K562 (cell line): ENCODE measurements around the gene NELFA. TPM values are rescaled to one million over a fixed set of nuclear protein-coding genes. Genes with fewer than 3 reads are reported as not detected.

Experiments used
- E2F3 ChIP-seq: fragments of 250-450 bp; sonication (Bioruptor Pico); IDR thresholded peaks from 2 replicates; pipeline ENCODE4 v1.4.0; 2020; ENCODE audit warnings: mild to moderate bottlenecking
- FOXM1 ChIP-seq, 2 experiments: fragments of 450-650 bp in 1 of 2; sonication (generic) in 1 of 2; formaldehyde crosslinking in 1 of 2; IDR thresholded peaks; 2 replicates each; pipeline versions ENCODE4 v1.6.1 to v1.9.0; 2017 to 2022; ENCODE audit warnings: low read depth in 2 of 2, mild to moderate bottlenecking in 2 of 2, missing genetic modification reagents in 1 of 2, moderate library complexity in 1 of 2
- MAFG ChIP-seq: fragments of 450-650 bp; conservative IDR thresholded peaks from 2 replicates; pipeline ENCODE4 v1.6.1; 2016; ENCODE audit warnings: missing genetic modification characterization, missing compliant biosample characterization
- NEUROD1 ChIP-seq: fragments of 150-350 bp; IDR thresholded peaks from 2 replicates; pipeline ENCODE4 v1.6.1; 2014; ENCODE audit warnings: borderline replicate concordance, low read length, low read depth; ENCODE audit not compliant: partially characterized antibody
- NR1H2 ChIP-seq: sonication (generic); formaldehyde crosslinking; IDR thresholded peaks from 2 replicates; pipeline ENCODE4 v1.4.0; 2020; ENCODE audit warnings: mild to moderate bottlenecking, missing genetic modification reagents
- SAP30 ChIP-seq: fragments of 200-600 bp; sonication (generic); IDR thresholded peaks from 2 replicates; pipeline ENCODE4 v1.6.1; 2012; ENCODE audit warnings: borderline replicate concordance, low read depth, mild to moderate bottlenecking, moderate library complexity, low read length, control low read depth, inconsistent platforms; ENCODE audit not compliant: insufficient read depth, poor library complexity, severe bottlenecking
- TFAM ChIP-seq: fragments of 250-450 bp; sonication (Bioruptor Pico); conservative IDR thresholded peaks from 2 replicates; pipeline ENCODE4 v1.5.0; 2021; ENCODE audit warnings: mild to moderate bottlenecking, moderate library complexity
- ZC3H11A ChIP-seq: IDR thresholded peaks from 2 replicates; pipeline ENCODE4 v1.6.1; 2012; ENCODE audit warnings: low read depth, low read length, improper control_type of control experiment
- ZKSCAN1 ChIP-seq: fragments of 150-350 bp; IDR thresholded peaks from 2 replicates; pipeline ENCODE4 v1.6.1; 2016; ENCODE audit warnings: low read depth, low read length
- ZNF584 ChIP-seq: fragments of 200-800 bp; sonication (Bioruptor generic); IDR thresholded peaks from 2 replicates; pipeline ENCODE4 v1.6.1; 2016; ENCODE audit warnings: low read depth, mild to moderate bottlenecking, missing genetic modification characterization, missing compliant biosample characterization
- polyA plus RNA-seq, 8 experiments: library from polyadenylated mRNA; depleted of rRNA in 4 of 8; stranded (reverse) in 5 of 8; unstranded in 3 of 8; fragments of >200 nt; fragmentation: Nextera tagmentation in 2 of 8; fragmentation: Illumina TruSeq in 1 of 8; extraction: Ambion mirVana in 2 of 8; extraction: Trizol in 1 of 8; gene quantifications; 2 replicates each; pipeline versions ENCODE4 v1.2.1 to v1.2.3, GENCODE V29; 2011 to 2014; ENCODE audit warnings: inconsistent platforms in 1 of 8, missing spikeins in 1 of 8
- total RNA-seq, 7 experiments: library from RNA; depleted of rRNA in 6 of 7; stranded (reverse); fragments of >200 nt in 6 of 7; fragmentation: Illumina TruSeq in 2 of 7; extraction: Trizol in 2 of 7; gene quantifications; 2 replicates each; pipeline versions ENCODE4 v1.2.1 to v1.2.3, GENCODE V29; 2011 to 2021; ENCODE audit warnings: low replicate concordance in 1 of 7
- TF ChIP-seq, protein P1 (sequence below): fragments of 450-650 bp; formaldehyde crosslinking; IDR thresholded peaks from 2 replicates; pipeline ENCODE4 v1.4.0; 2020; ENCODE audit warnings: mild to moderate bottlenecking, moderate library complexity
- TF ChIP-seq, protein P2 (sequence below), 2 experiments: fragments of 450-650 bp; IDR thresholded peaks; 2 replicates each; pipeline ENCODE4 v1.6.1; 2018; ENCODE audit warnings: mild to moderate bottlenecking in 2 of 2, low read depth in 1 of 2; ENCODE audit not compliant: partially characterized antibody in 2 of 2
- TF ChIP-seq, protein P3 (sequence below): fragments of 450-650 bp; IDR thresholded peaks from one replicate; pipeline ENCODE4 v1.6.1; 2018; ENCODE audit warnings: mild to moderate bottlenecking, moderate library complexity; ENCODE audit not compliant: partially characterized antibody
- TF ChIP-seq, protein P4 (sequence below): sonication (generic); formaldehyde crosslinking; IDR thresholded peaks from 2 replicates; pipeline ENCODE4 v1.8.1; 2023; ENCODE audit warnings: missing genetic modification reagents, mild to moderate bottlenecking, borderline replicate concordance

The NELFA gene
- total and polyA plus RNA-seq, 9 of the 15 experiments (the other 6 are each of a cell fraction or from before 2014, with no cell fraction given) = 0.76 to 59.6 (median 14.8) TPM

DNA sequence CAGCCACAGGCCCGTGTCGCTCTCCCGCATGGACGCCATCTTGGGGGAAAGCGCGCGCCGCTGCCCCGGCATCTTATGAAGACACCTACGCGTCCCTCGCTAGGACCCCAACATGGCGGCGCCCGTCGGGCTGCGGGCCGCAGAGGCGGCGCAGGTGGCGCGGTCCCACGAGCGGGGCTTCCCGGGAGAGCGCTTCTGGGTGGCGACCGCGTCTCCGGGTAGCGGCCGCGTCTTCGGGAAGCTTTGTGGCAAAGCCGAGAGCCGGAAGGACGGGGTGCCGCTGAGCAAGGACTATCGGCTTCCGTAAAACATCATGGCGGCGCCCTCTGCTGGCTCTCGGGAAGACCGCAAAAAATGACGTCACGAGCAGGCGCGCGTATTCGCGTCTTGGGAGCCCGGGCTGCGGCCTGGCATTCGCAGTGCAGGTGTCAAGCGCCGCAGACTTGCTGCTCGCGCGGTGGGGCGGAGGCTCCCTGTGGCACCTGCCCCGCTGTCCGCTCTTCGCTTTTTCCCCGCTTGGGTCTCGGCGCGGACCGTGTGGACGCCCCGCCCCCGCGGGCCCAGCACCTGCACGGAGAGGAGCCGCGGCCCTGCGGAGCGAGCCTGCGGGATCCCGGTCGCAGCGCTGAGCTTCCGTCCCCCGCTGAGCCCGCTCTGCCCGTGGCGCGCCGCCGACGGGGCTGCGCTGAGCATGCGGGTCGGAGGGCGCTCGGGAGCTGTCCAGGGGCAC lies at the start of gene NELFA (continued):
- peak; percentile 58 for TF ChIP-seq NEUROD1
- TF ChIP-seq, protein P1, sequence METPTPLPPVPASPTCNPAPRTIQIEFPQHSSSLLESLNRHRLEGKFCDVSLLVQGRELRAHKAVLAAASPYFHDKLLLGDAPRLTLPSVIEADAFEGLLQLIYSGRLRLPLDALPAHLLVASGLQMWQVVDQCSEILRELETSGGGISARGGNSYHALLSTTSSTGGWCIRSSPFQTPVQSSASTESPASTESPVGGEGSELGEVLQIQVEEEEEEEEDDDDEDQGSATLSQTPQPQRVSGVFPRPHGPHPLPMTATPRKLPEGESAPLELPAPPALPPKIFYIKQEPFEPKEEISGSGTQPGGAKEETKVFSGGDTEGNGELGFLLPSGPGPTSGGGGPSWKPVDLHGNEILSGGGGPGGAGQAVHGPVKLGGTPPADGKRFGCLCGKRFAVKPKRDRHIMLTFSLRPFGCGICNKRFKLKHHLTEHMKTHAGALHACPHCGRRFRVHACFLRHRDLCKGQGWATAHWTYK = peak; percentile 85; the same call in 1 of the 2 replicates
- TF ChIP-seq, protein P2, sequence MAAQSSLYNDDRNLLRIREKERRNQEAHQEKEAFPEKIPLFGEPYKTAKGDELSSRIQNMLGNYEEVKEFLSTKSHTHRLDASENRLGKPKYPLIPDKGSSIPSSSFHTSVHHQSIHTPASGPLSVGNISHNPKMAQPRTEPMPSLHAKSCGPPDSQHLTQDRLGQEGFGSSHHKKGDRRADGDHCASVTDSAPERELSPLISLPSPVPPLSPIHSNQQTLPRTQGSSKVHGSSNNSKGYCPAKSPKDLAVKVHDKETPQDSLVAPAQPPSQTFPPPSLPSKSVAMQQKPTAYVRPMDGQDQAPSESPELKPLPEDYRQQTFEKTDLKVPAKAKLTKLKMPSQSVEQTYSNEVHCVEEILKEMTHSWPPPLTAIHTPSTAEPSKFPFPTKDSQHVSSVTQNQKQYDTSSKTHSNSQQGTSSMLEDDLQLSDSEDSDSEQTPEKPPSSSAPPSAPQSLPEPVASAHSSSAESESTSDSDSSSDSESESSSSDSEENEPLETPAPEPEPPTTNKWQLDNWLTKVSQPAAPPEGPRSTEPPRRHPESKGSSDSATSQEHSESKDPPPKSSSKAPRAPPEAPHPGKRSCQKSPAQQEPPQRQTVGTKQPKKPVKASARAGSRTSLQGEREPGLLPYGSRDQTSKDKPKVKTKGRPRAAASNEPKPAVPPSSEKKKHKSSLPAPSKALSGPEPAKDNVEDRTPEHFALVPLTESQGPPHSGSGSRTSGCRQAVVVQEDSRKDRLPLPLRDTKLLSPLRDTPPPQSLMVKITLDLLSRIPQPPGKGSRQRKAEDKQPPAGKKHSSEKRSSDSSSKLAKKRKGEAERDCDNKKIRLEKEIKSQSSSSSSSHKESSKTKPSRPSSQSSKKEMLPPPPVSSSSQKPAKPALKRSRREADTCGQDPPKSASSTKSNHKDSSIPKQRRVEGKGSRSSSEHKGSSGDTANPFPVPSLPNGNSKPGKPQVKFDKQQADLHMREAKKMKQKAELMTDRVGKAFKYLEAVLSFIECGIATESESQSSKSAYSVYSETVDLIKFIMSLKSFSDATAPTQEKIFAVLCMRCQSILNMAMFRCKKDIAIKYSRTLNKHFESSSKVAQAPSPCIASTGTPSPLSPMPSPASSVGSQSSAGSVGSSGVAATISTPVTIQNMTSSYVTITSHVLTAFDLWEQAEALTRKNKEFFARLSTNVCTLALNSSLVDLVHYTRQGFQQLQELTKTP (IDR thresholded peaks at IDR 0.05; ENCODE audit: low read depth in 1 of 2, partially characterized antibody in 2 of 2) = no peak
- TF ChIP-seq TFAM (CRISPR knock-in tag) = no peak
- TF ChIP-seq FOXM1 (IDR thresholded peaks at IDR 0.05; ENCODE audit: low read depth) = no peak
- TF ChIP-seq FOXM1 (CRISPR knock-in tag; IDR thresholded peaks at IDR 0.05; ENCODE audit: low read depth) = peak; percentile 93; the same call in 1 of the 2 replicates
- TF ChIP-seq MAFG (tag) = no peak
- TF ChIP-seq SAP30 = peak; percentile 91
- peak; percentile 90; the same call in 1 of the 2 replicates for TF ChIP-seq ZNF584
- TF ChIP-seq, protein P3, sequence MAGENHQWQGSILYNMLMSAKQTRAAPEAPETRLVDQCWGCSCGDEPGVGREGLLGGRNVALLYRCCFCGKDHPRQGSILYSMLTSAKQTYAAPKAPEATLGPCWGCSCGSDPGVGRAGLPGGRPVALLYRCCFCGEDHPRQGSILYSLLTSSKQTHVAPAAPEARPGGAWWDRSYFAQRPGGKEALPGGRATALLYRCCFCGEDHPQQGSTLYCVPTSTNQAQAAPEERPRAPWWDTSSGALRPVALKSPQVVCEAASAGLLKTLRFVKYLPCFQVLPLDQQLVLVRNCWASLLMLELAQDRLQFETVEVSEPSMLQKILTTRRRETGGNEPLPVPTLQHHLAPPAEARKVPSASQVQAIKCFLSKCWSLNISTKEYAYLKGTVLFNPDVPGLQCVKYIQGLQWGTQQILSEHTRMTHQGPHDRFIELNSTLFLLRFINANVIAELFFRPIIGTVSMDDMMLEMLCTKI = no peak
- peak; percentile 37; the same call in 1 of the 2 replicates for TF ChIP-seq NR1H2 (CRISPR knock-in tag)
- TF ChIP-seq, protein P4, sequence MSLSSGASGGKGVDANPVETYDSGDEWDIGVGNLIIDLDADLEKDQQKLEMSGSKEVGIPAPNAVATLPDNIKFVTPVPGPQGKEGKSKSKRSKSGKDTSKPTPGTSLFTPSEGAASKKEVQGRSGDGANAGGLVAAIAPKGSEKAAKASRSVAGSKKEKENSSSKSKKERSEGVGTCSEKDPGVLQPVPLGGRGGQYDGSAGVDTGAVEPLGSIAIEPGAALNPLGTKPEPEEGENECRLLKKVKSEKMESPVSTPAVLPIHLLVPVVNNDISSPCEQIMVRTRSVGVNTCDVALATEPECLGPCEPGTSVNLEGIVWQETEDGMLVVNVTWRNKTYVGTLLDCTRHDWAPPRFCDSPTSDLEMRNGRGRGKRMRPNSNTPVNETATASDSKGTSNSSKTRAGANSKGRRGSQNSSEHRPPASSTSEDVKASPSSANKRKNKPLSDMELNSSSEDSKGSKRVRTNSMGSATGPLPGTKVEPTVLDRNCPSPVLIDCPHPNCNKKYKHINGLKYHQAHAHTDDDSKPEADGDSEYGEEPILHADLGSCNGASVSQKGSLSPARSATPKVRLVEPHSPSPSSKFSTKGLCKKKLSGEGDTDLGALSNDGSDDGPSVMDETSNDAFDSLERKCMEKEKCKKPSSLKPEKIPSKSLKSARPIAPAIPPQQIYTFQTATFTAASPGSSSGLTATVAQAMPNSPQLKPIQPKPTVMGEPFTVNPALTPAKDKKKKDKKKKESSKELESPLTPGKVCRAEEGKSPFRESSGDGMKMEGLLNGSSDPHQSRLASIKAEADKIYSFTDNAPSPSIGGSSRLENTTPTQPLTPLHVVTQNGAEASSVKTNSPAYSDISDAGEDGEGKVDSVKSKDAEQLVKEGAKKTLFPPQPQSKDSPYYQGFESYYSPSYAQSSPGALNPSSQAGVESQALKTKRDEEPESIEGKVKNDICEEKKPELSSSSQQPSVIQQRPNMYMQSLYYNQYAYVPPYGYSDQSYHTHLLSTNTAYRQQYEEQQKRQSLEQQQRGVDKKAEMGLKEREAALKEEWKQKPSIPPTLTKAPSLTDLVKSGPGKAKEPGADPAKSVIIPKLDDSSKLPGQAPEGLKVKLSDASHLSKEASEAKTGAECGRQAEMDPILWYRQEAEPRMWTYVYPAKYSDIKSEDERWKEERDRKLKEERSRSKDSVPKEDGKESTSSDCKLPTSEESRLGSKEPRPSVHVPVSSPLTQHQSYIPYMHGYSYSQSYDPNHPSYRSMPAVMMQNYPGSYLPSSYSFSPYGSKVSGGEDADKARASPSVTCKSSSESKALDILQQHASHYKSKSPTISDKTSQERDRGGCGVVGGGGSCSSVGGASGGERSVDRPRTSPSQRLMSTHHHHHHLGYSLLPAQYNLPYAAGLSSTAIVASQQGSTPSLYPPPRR (CRISPR knock-in tag) = no peak
- TF ChIP-seq E2F3 (CRISPR knock-in tag) = peak; percentile 80
- no peak for TF ChIP-seq ZC3H11A
- TF ChIP-seq ZKSCAN1 = peak; percentile 80
